ENCODE data around the gene UPK3A.
"Not testable (repeated sequence)": the region's sequence is repeated elsewhere in the genome, so short reads cannot be mapped to it uniquely, and the experiment has no call there.

Gene UPK3A

DNA sequence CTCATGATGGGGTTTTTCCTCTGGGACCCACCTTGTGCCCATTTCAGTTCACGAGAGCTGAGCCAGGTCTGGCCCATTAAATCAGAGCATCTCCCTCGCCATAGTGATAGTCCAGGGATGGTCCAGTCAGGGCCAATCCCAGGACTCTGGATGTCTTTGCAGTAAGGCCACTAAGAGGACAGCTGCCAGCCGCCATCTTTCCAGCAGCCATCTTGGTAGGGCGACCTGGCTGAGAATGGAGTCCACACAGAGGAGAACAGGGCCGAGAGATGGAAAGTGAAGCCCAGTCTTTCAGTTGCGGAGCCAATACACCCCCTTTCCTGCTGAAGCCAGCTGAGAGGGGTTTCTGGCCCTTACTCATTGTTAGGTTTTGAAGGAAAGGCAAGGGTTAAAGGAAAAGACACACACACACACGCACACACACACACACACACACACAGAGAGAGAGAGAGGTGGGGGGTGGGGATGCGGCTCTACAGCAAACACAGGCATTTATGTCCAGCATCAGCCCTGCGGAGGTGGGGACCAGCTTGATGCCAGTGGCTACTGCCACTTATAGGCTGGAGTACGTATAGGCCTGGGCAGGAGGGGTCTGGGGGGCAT lies 31.6 kb upstream of the UPK3A start:
- no peak for DNase-seq (ENCODE audit: low read depth)

DNA sequence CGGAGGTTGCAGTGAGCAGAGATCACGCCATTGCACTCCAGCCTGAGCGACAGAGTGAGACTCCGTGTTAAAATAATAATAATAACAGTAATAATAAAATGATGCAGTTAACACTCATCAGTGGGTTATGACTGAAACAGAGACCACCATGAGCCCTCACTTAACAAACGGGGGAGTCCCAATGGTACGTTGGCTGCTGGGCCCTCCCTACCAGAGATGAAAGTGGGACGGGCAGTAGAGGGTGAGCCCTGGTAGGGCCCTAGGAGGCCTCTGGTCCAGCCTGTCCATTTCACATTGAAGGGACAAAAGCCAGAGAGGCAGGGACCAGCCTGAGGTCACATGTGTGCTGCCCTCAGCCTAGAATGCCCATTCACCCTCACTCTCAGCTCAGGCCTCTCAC lies 30.4 kb upstream of the UPK3A start:
- no peak overlapping the region for H3K4me3 ChIP-seq (ENCODE audit: low read depth, low read length)
- TF ChIP-seq, protein P1, sequence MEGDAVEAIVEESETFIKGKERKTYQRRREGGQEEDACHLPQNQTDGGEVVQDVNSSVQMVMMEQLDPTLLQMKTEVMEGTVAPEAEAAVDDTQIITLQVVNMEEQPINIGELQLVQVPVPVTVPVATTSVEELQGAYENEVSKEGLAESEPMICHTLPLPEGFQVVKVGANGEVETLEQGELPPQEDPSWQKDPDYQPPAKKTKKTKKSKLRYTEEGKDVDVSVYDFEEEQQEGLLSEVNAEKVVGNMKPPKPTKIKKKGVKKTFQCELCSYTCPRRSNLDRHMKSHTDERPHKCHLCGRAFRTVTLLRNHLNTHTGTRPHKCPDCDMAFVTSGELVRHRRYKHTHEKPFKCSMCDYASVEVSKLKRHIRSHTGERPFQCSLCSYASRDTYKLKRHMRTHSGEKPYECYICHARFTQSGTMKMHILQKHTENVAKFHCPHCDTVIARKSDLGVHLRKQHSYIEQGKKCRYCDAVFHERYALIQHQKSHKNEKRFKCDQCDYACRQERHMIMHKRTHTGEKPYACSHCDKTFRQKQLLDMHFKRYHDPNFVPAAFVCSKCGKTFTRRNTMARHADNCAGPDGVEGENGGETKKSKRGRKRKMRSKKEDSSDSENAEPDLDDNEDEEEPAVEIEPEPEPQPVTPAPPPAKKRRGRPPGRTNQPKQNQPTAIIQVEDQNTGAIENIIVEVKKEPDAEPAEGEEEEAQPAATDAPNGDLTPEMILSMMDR (IDR thresholded peaks at IDR 0.05; ENCODE audit: low read depth, low read length), result no peak
- TF ChIP-seq POLR2A (IDR thresholded peaks at IDR 0.05; ENCODE audit: extremely low read depth, insufficient read length) (no peak), MYC (IDR thresholded peaks at IDR 0.05; ENCODE audit: low read depth, low read length) (no peak)
- TF ChIP-seq, protein P2, sequence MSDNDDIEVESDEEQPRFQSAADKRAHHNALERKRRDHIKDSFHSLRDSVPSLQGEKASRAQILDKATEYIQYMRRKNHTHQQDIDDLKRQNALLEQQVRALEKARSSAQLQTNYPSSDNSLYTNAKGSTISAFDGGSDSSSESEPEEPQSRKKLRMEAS (IDR thresholded peaks at IDR 0.05; ENCODE audit: low read depth, low read length), result no peak
- no peak for DNase-seq (ENCODE audit: low read depth)

More for the DNA sequence above, 31.6 kb upstream of the UPK3A start:
- no peak overlapping the region for H3K4me3 ChIP-seq (ENCODE audit: low read depth, low read length)
- TF ChIP-seq, protein P1 (IDR thresholded peaks at IDR 0.05; ENCODE audit: low read depth, low read length), result no peak
- TF ChIP-seq, protein P2 (IDR thresholded peaks at IDR 0.05; ENCODE audit: low read depth, low read length), result no peak
- TF ChIP-seq POLR2A (IDR thresholded peaks at IDR 0.05; ENCODE audit: extremely low read depth, insufficient read length) (no peak), MYC (IDR thresholded peaks at IDR 0.05; ENCODE audit: low read depth, low read length) (no peak)

DNA sequence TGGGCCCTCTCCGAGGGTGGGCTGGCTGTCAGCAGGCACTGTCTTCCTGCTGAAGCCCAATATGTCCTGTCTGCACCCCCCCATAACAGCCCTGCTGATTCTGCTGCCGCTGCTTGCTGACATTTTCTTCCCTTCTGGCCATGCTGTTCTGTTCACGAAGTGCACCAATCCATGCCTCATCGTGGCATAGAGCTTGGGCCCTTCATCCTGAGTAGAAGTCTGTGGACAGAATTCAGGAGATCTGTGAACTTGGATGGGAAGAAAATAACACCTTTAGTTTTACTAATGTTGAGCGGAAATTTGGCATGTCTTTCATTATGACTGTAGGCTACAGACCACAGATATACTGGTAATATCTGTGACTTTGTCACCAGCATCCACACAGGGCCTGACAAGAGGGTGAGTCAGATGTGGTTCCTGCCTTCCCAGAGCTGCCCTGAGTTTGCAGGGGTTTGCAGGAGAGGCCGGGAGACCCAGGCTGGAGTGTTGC lies 29.9 kb upstream of the UPK3A start:
- TF ChIP-seq, protein P2 (IDR thresholded peaks at IDR 0.05; ENCODE audit: low read depth, low read length), result no peak
- TF ChIP-seq MYC (IDR thresholded peaks at IDR 0.05; ENCODE audit: low read depth, low read length) (no peak), POLR2A (IDR thresholded peaks at IDR 0.05; ENCODE audit: extremely low read depth, insufficient read length) (no peak)
- TF ChIP-seq, protein P1 (IDR thresholded peaks at IDR 0.05; ENCODE audit: low read depth, low read length), result no peak
- H3K4me3 ChIP-seq (ENCODE audit: low read depth, low read length), result no peak overlapping the region
- DNase-seq (ENCODE audit: low read depth), result no peak

DNA sequence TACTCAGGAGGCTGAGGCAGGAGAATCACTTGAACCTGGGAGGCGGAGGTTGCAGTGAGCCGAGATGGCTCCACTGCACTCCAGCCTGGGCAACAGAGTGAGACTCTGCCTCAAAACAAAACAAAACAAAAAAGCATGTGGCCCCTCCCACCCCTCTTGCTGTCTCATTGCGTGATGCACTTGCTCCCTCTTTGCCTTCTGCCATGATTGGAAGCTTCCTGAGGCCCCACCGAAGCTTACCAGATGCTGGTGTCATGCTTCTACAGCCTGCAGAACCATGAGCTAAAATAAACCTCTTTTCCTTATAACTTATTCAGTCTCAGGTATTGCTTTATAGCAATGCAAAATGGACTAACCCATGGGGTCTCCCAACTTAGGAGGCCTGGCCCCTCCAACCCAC lies 26.8 kb upstream of the UPK3A start:
- not testable (repeated sequence) for DNase-seq (ENCODE audit: low read depth); H3K4me3 ChIP-seq (ENCODE audit: low read depth, low read length)

DNA sequence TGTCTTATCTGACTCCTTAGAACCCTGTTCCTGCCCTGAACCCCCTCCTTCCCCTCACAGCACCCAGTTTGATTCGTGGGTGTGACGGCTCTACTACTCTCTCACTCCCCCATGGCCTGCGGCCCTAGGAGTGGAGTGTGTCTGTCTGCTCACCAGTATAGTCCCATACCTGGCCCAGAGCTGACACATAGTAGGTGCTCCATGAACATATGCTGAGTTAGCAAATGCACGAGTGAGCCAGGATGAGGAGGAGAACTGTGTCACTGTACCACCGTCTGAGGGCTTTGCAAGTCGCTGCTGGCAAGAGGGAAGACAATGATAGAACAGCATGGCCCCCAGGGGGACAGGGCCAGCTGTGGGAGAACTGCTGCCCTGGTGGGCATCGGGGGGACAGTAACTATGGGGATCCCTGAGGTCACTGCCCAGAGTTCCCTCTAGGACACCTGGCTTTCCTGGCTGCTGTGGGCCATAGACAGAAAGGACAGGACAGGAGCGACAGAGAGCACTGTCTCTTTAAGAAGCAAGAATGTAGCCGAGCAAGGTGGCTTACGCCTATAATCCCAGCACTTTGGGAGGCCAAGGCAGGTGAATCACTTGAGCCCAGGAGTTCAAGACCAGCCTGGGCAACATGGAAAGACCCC lies 24.9 kb upstream of the UPK3A start:
- no peak for DNase-seq (ENCODE audit: low read depth)
- no peak overlapping the region for H3K4me3 ChIP-seq (ENCODE audit: low read depth, low read length)
- TF ChIP-seq, protein P2 (IDR thresholded peaks at IDR 0.05; ENCODE audit: low read depth, low read length), result no peak
- TF ChIP-seq, protein P1 (IDR thresholded peaks at IDR 0.05; ENCODE audit: low read depth, low read length), result no peak
- TF ChIP-seq POLR2A (IDR thresholded peaks at IDR 0.05; ENCODE audit: extremely low read depth, insufficient read length), result no peak
- no peak for TF ChIP-seq MYC (IDR thresholded peaks at IDR 0.05; ENCODE audit: low read depth, low read length)

DNA sequence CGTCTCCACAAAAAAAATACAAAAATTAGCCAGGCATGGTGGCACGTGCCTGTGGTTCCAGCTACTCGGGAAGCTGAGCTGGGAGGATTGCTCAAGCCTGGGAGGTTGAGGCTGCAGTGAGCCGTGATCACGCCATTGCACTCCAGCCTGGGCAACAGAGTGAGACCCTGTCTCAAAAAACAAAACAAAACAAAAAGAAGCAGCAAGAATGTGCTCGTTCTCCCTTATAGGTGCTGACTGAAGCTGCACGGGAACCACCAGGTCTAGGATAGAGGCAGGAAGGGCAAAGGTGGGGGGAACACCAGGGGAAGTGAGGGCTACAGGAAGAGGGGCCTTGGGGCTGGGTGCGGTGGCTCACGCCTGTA lies 24.4 kb upstream of the UPK3A start:
- H3K4me3 ChIP-seq (ENCODE audit: low read depth, low read length); DNase-seq (ENCODE audit: low read depth): not testable (repeated sequence)

All from NB4 (cell line).